Right ventricle myocardium inferior (tissue), 1 donor: ENCODE measurements around the gene PTPRD. TPM values are rescaled to one million over a fixed set of nuclear protein-coding genes. Genes with fewer than 3 reads are reported as not detected.

ENCODE experiments used
- ATAC-seq: fragments of 200-7000 bp; cut with Tn5 transposase; one replicate; pipeline ENCODE4 v1.9.1; 2020; ENCODE audit warnings: mild to moderate bottlenecking, moderate library complexity
- DNase-seq: peaks from one replicate; pipeline ENCODE4 v3.0.0; 2021; ENCODE audit errors: missing footprints
- intact Hi-C: fragments of 100-400 bp; cut with DNase I; formaldehyde crosslinking; loops from one replicate; pipeline ENCODE4 v1.11.0; 2022
- total RNA-seq: library from RNA; stranded (reverse); fragmentation: NEBNext Ultra II Directional; extraction: Animal tissue kit (Norgen Biotek cat#: 25700); gene quantifications from one replicate; pipeline ENCODE4 v1.2.1, GENCODE V29; 2021
- donor health status: DM: no; HTN: yes; CAD: no; lungs with severe emphysema.

The PTPRD gene
- total RNA-seq, 1 donor from 2014 or later: 13.3 TPM

GRCh38 chr9:9874270-9874669 is 738.5 kb downstream of the PTPRD start:
- intact Hi-C loops: no loop called here
- DNase-seq (no peak), ATAC-seq (no peak)

- DNase-seq (no peak), ATAC-seq (no peak)
- intact Hi-C loops: no loop called here
Measured at GRCh38 chr9:9862235-9862810, 750.5 kb downstream of the PTPRD start.

- intact Hi-C loops: no loop called here
- ATAC-seq (no peak), DNase-seq (no peak)
Measured at GRCh38 chr9:9855177-9856078, 757.4 kb downstream of the PTPRD start.

DNA sequence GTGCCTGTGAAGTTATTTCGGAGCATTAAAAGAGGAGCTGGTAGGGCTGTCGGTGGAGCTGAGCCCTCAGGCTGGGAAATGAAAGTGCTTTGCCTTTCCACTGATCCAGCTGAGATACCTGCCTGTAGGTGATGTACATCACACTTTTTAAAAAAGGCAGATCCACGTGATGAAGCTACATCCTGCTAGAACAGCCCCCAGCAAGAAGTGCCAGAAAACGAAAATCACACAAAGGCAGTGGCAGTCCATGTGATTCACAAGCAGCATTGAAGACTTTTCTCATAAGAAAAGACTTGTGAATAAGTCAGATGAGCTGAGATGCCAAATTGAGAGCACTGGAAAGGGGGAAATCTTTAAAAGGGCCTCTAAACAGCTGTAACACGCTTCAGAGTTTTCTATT is 765.1 kb downstream of the PTPRD start:
- no peak for DNase-seq
- no peak for ATAC-seq
- intact Hi-C loops: no loop called here

DNA sequence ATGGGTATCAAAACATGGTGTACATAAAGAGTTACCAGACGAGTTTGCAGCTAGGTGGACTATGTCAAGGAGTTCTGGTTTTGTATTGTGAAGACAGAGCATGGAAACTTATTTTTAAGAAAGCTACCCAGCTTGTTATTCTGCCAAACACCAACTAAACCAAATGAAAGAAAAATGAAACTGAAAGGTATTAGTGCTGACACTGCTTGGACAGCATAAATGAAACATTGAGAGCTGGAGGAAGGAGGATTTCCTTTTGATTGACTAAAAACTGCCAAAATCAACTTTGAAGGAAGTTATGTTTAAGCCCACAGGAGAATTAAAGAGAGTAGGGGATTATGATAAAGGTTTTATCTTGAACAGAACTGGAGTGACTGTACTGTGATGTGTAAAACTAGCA is 766.2 kb downstream of the PTPRD start:
- ATAC-seq (no peak), DNase-seq (no peak)
- intact Hi-C loops: no loop called here

DNA sequence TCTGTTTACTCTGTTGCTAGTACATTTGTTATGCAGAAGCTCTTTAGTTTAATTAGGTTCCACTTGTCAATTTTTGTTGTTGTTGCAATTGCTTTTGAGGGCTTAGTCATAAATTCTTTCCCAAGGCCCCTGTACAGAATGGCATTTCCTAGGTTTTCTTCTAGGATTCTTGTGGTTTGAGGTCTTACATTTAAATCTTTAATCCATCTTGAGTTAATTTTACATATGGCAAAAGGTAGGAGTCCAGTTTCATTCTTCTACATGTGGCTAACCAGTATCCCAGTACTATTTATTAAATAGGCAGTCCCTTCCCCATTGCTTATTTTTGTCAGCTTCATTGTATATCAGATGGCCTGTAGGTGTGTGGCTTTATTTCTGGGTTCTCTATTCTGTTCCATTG is 792.4 kb downstream of the PTPRD start:
- intact Hi-C loops: no loop called here
- no peak for DNase-seq
- ATAC-seq: no peak

- DNase-seq (no peak), ATAC-seq (no peak)
- intact Hi-C loops: no loop called here
Measured at GRCh38 chr9:9819886-9820285, 792.9 kb downstream of the PTPRD start.

DNA sequence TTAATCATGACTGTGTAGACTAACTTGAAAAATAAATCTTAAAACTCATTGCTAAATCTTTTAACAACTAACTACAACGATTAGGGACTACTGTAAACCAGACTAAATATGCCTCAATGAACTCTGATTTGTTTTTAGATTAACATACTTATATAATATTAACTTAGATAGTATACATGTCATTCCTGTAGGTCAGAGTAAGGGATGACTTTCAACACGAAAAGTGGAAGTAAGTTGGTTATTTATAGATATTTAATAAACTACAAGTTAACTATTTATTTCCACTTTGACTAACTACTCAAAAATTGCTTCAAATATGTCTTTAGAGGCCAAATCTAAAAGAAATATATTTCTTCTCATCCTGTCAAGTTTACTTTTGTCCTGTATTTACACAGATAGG is 795.6 kb downstream of the PTPRD start:
- no peak for ATAC-seq
- intact Hi-C loops: no loop called here
- DNase-seq: no peak

DNA sequence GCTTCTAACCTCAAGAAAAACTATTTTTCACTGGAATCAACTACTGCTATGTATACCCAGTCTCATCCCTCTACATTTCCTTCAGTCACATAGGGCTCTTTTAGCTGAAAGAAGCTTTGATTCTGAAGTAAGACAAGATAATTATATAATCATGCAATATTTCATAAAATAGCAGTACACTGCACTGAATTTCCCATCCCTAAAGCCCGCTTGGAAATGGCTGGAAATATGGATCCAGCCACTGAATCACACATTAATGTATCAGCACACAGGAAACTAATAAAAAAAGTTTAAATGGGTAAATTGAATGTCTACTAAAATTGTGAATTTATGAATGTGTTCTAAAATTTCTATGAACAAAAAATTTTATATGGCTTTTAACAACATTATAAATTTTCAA is 808.7 kb downstream of the PTPRD start:
- intact Hi-C loops: no loop called here
- ATAC-seq (no peak), DNase-seq (no peak)

DNA sequence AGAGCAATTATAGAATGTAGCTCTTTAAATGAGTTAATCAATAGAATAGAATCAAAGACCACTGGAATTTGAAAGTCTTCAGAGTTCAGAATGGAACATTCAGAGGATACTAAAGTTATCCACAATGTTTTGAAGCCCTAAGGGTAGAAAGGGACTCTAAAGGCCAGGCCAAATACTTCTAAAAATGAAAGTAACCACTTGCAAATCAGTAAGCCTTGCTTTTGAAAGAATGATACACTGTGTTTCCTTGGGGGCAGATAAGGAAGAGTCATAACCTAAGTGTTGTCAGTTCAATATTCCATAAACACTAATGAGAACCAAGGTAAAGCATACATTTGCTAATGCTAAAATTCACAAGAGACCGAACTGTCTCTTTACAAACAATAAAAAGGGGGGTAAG is 813.5 kb downstream of the PTPRD start:
- no peak for ATAC-seq
- intact Hi-C loops: no loop called here
- no peak for DNase-seq

DNA sequence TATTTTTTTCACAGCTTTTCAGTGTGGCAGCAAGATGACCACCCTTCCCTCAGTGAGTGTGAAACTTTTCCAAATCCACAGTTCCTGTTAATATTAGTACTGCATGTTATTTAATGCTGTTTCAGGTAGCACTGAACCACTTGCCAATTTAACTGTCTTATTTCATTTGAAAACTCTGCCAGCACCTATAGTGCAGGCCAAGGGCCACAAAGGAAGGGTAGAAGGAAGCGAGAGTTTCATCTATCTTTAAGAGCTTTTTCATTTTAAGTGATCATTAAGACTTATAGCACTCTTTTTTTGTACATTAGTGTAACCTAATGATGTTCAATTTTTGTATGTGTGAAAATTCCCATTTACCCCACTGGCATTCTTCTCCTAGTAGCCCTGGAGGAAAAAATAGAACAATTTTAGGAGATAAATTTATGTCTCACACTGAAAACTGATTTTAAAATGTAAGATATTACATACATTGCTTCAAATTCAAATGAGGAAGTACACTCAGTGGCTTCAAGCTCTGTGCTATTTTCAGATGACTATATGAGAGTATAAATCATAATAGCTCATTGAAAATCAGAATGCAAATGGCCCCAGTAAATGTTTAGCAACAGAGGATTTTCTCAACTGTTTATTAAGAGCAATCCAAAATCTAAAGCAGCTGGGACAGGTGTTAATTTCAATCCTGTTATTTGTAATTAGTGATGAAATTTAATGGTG is 820.5 kb downstream of the PTPRD start:
- intact Hi-C loops: no loop called here
- ATAC-seq (no peak), DNase-seq (no peak)

GRCh38 chr9:9791611-9792010 is 821.2 kb downstream of the PTPRD start:
- no peak for DNase-seq
- no peak for ATAC-seq
- intact Hi-C loops: no loop called here

GRCh38 chr9:9790216-9790872 is 822.5 kb downstream of the PTPRD start:
- DNase-seq: no peak
- intact Hi-C loops: no loop called here
- no peak for ATAC-seq

DNA sequence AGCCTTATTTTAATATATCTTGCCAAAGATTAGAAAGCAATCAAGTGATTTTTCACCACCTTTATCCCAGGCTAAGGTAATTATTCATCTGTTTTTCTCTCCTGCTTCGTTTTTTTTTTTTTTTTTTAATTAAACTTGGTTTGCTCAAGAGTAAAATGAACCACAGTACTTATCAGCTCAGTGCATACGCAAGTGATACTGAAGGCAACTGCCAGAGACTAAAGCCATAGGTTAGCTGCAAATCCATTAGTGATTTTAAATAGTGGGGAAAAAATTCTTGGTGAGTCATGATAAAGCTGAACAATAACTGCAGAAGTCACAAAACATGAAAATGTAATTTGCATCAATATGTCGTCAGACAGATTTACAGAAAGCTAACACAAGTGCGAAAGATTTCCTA is 829.1 kb downstream of the PTPRD start:
- intact Hi-C loops: no loop called here
- DNase-seq (no peak), ATAC-seq (no peak)

- intact Hi-C loops: no loop called here
- DNase-seq (no peak), ATAC-seq (no peak)
Measured at GRCh38 chr9:9783211-9783610, 829.6 kb downstream of the PTPRD start.

DNA sequence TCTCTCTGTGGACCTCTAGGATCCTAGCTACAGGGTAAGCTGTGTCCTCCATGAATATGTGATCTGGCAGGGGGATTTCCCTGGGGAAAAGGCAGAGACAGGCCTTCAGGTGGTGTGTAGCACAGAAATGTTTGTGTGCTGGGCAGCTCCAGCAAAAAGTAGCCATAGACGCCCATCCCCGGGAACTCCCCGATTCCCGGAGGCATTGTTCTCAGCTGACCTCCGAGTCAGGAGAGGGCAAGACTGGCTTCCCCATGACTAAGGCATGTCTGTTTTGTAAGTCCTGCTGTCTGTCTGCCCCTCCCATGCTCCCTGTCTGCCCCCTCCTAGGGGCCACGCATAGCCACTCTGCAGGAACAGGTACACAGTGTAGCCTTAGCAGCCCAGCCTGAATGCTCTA is 834.5 kb downstream of the PTPRD start:
- intact Hi-C loops: no loop called here
- ATAC-seq: no peak
- DNase-seq: no peak

- no peak for DNase-seq
- ATAC-seq: no peak
- intact Hi-C loops: no loop called here
Measured at GRCh38 chr9:9774471-9774870, 838.3 kb downstream of the PTPRD start.

- ATAC-seq: no peak
- intact Hi-C loops: no loop called here
- DNase-seq: no peak
Measured at GRCh38 chr9:9771314-9771713, 841.5 kb downstream of the PTPRD start.

- no peak for ATAC-seq
- intact Hi-C loops: no loop called here
- no peak for DNase-seq
Measured at GRCh38 chr9:9764821-9765220, 848.0 kb downstream of the PTPRD start.

DNA sequence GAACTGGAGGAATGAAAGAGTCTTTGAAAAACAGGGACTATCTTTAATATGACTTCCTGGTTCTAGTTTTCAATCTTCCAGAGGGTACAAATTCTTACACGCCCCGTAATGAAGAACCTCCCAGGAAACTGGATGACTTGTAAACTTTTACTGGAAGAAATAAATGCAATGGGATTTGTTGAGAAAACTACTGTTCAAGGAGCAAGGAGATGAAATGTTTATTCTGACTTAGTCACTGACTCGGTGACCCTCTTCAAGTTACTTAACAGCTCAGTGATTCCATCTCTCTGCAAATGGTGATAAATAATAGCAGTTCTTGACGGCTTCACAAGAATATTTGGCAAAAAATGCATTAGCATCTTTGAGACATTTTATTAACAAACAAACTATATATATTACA is 858.6 kb downstream of the PTPRD start:
- intact Hi-C loops: no loop called here
- no peak for ATAC-seq
- no peak for DNase-seq
